Heart right ventricle (tissue), 16 donors: ENCODE results near the gene ZNF521. TPM values are rescaled to one million over a fixed set of nuclear protein-coding genes. Genes with fewer than 3 reads are reported as not detected.

Source experiments
- ATAC-seq, 8 donors: fragments of 200-7000 bp; cut with Tn5 transposase; one replicate each; pipeline ENCODE4 v1.9.1; 2020; ENCODE audit warnings: mild to moderate bottlenecking in 8 of 8, moderate library complexity in 8 of 8, moderate number of reproducible peaks in 1 of 8
- DNase-seq, 2 donors: peaks; one replicate each; pipeline ENCODE4 v3.0.0-alpha.2; 2020
- H3K27ac ChIP-seq, 10 donors: fragments of 200-600 bp; sonication (generic) in 2 of 10; one replicate each; pipeline versions ENCODE4 v1.5.0 to v1.8.0; 2020 to 2022; ENCODE audit warnings: mild to moderate bottlenecking in 3 of 10
- H3K27me3 ChIP-seq, 7 donors: fragments of 200-600 bp; one replicate each; pipeline ENCODE4 v1.8.0; 2021 to 2022; ENCODE audit warnings: mild to moderate bottlenecking in 2 of 7
- H3K36me3 ChIP-seq, 9 donors: fragments of 200-600 bp; sonication (generic) in 1 of 9; one replicate each; pipeline versions ENCODE4 v1.5.0 to v1.8.0; 2020 to 2022; ENCODE audit warnings: mild to moderate bottlenecking in 2 of 9
- H3K4me1 ChIP-seq, 9 donors: fragments of 200-600 bp; sonication (generic) in 1 of 9; one replicate each; pipeline versions ENCODE4 v1.5.0 to v1.8.0; 2020 to 2022; ENCODE audit warnings: mild to moderate bottlenecking in 4 of 9
- H3K4me3 ChIP-seq, 10 donors: fragments of 200-600 bp; sonication (generic) in 2 of 10; one replicate each; pipeline versions ENCODE4 v1.5.0 to v1.8.0; 2020 to 2022; ENCODE audit warnings: mild to moderate bottlenecking in 7 of 10, moderate library complexity in 2 of 10
- H3K9me3 ChIP-seq, 11 donors: fragments of 200-600 bp in 10 of 11; sonication (generic) in 2 of 11; one replicate each; pipeline versions ENCODE4 v1.5.0 to v1.8.0; 2013 to 2022; ENCODE audit warnings: mild to moderate bottlenecking in 2 of 11, control low read depth in 1 of 11, moderate library complexity in 1 of 11
- WGBS, 2 donors: extraction: QIAGEN DNeasy Blood & Tissue Kit; methylation state at CpG; one replicate each; pipeline ENCODE4 v1.1.7; 2013; ENCODE audit warnings: inconsistent platforms in 1 of 2; 5-methylcytosine and 5-hydroxymethylcytosine counted together
- intact Hi-C, 10 donors: fragments of 100-400 bp; cut with DNase I; formaldehyde crosslinking; loops; one replicate each; pipeline versions ENCODE4 v1.11.1 to v1.14.2; 2022
- polyA plus RNA-seq, 2 donors: library from polyadenylated mRNA; stranded (reverse); fragments of 200-250 nt; gene quantifications; one replicate each; pipeline ENCODE4 v1.2.3, GENCODE V29; 2013
- total RNA-seq, 10 donors: library from RNA; stranded (reverse); fragmentation: NEBNext Ultra II Directional in 3 of 10; extraction: Animal tissue kit (Norgen Biotek cat#: 25700) in 3 of 10; gene quantifications; one replicate each; pipeline versions ENCODE4 v1.2.1 to v1.2.4, GENCODE V29; 2021 to 2023
- TF ChIP-seq, protein P1 (sequence below), 9 donors: fragments of 200-600 bp; sonication (generic) in 2 of 9; IDR thresholded peaks; one replicate each; pipeline versions ENCODE4 v1.5.0 to v1.8.0; 2021 to 2022; ENCODE audit warnings: antibody characterized with exemption in 9 of 9, mild to moderate bottlenecking in 5 of 9, moderate library complexity in 1 of 9
- donor health status: Arrhythmogenic right ventricular cardiomyopathy.
- donor health status: ischemic (EF 13 %, LVEDD 7.1; RV severe dilation, severe dysfunction).
- donor health status: healthy with polysubstance abuse.
- donor health status: DM: no; HTN: yes; CAD: no.
- donor health status: DM: no; HTN: no; CAD: no.
- donor health status: ischemic (EF 25% LVEDD 6.9; RV normal size, moderate dysfunction).
- donor health status: ischemic (EF 25% LVEDD 5.7; RV mildly dilated, moderate dysfunction).
- donor health status: healthy.
- donor health status: DM: yes; HTN: yes; CAD: no.
- donor health status: Ischemic cardiomyopathy.
- donor health status: ischemic (EF 35%, LVEDD 5.7; RV mildly dilated, moderate dysfunction).
- donor health status: nonischemic (EF 11% LVEDD 7.7; RV severe dilation, severe dysfunction).
- donor health status: DM: yes; HTN: yes; CAD: no.
- donor health status: PGD.
- donor health status: ischemic (EF 29% LVEDD 5.4; RV normal size, mild dysfunction).
- donor health status: nonischemic (EF 23%, LVEDD 6.1; RV moderate dilation, normal function).

The ZNF521 gene
- total and polyA plus RNA-seq, 12 donors, result 3.3 to 26.4 (median 15.5) TPM

- TF ChIP-seq, protein P1, sequence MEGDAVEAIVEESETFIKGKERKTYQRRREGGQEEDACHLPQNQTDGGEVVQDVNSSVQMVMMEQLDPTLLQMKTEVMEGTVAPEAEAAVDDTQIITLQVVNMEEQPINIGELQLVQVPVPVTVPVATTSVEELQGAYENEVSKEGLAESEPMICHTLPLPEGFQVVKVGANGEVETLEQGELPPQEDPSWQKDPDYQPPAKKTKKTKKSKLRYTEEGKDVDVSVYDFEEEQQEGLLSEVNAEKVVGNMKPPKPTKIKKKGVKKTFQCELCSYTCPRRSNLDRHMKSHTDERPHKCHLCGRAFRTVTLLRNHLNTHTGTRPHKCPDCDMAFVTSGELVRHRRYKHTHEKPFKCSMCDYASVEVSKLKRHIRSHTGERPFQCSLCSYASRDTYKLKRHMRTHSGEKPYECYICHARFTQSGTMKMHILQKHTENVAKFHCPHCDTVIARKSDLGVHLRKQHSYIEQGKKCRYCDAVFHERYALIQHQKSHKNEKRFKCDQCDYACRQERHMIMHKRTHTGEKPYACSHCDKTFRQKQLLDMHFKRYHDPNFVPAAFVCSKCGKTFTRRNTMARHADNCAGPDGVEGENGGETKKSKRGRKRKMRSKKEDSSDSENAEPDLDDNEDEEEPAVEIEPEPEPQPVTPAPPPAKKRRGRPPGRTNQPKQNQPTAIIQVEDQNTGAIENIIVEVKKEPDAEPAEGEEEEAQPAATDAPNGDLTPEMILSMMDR (IDR thresholded peaks at IDR 0.05), result no peak
- Histone ChIP-seq H3K27ac (no peak overlapping the region), H3K4me1 (peaks cover 0 to 3% (median 0%) of the 10 kb centered on the region in 9 donors), H3K27me3 (no peaks in the 10 kb centered on the region), H3K9me3 (no peaks in the 10 kb centered on the region), H3K4me3 (no peak overlapping the region), H3K36me3 (peaks cover 0 to 7% (median 0%) of the 10 kb centered on the region in 9 donors)
- intact Hi-C loops, result loop anchor here in 1 of 10 donors (10.0 kb wide), 1 partner anchor 47 kb away; no protein-coding TSS in a partner anchor
- DNase-seq, result no peak
- 92 to 94% methylated on average over 2 of the region's 2 CpGs for WGBS, 2 donors
- ATAC-seq, result no peak
Observed at GRCh38 chr18:25061395-25061794, 290.6 kb downstream of the ZNF521 start.

DNA sequence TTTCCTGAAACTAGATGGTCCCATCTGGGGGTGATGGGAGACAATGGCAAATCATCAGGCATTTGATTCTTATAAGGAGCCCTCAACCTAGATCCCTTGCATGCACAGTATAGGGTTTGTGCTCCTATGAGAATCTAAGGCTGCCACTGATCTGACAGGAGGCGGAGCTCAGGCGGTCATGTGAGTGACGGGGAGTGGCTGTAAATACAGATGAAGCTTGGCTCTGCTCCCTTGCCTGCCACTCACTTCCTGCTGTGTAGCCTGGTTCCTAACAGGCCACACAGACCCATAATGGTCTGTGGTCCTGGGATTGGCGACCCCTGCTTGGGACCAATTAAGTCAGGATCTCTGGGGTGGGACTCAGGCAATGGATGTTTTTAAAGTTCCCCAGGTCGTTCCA, 293.4 kb downstream of the ZNF521 start:
- Histone ChIP-seq H3K9me3 (no peaks in the 10 kb centered on the region), H3K27me3 (no peaks in the 10 kb centered on the region), H3K36me3 (peaks cover 0 to 7% (median 0%) of the 10 kb centered on the region in 9 donors), H3K4me3 (no peak overlapping the region), H3K4me1 (peaks cover 0 to 5% (median 0%) of the 10 kb centered on the region in 9 donors), H3K27ac (no peak overlapping the region)
- 91% methylated on average over 5 of the region's 5 CpGs for WGBS, 2 donors
- ATAC-seq (peak in 1 of 8 donors; percentile 78), DNase-seq (no peak)
- TF ChIP-seq, protein P1 (IDR thresholded peaks at IDR 0.05), result no peak
- intact Hi-C loops, result no loop called here

DNA sequence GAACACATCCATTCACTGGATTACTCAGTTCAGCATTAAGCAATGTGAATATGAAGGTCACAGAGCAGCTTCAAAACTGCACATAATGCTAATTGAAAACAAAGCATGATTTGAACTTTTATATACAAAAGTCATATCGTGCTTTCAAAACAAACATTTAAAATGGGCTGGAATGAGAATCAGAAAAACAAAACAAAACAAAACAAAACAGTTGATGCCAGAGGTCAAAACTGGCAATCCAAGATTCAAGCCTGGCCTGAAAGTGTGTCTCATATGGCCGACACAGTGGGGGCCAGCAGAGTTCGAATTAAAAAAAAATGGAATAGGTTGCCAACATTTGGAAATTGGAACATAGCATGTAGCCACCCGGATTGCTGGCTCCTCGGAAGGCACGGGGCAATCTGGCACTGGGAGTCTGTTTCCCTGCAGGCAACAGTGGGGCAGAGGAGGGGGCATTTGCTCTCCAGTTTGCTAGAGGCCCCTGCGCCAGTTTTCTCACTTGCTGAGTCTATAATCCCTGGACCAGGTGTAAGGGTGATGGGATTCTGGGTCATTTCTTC, 294.4 kb downstream of the ZNF521 start:
- no peak overlapping the region for H3K27ac ChIP-seq
- ATAC-seq (no peak), DNase-seq (no peak)
- H3K36me3 ChIP-seq, result peaks cover 0 to 7% (median 0%) of the 10 kb centered on the region in 9 donors
- H3K4me3 ChIP-seq, result no peak overlapping the region
- WGBS, 2 donors, result 82 to 88% methylated on average over 7 of the region's 7 CpGs
- H3K27me3 ChIP-seq, result no peaks in the 10 kb centered on the region
- H3K9me3 ChIP-seq, result no peaks in the 10 kb centered on the region
- TF ChIP-seq, protein P1 (IDR thresholded peaks at IDR 0.05), result no peak
- H3K4me1 ChIP-seq, result peaks cover 0 to 5% (median 0%) of the 10 kb centered on the region in 9 donors
- intact Hi-C loops, result no loop called here

DNA sequence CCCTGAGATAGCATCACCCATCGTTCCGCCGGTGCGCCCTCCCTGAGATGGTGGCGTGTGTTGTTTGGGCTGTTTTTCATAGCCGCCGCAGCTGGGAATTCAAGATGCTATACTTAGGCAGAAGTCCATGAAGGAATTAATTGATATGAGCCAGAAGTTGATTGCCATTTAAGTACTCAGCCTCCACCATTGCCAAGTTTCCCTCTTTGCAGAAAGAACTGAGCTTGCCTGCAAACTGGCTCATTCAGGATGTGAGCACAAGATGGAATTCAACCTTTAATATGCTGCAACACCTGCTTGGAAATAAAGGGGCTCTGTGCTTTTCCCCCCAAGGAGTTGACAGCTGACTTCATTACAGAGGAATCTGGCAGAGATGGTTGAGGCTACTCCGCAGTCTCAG, 295.5 kb downstream of the ZNF521 start:
- Histone ChIP-seq H3K36me3 (peaks cover 0 to 5% (median 0%) of the 10 kb centered on the region in 9 donors), H3K9me3 (no peaks in the 10 kb centered on the region), H3K4me3 (no peak overlapping the region), H3K4me1 (peaks cover 0 to 5% (median 0%) of the 10 kb centered on the region in 9 donors), H3K27me3 (no peaks in the 10 kb centered on the region), H3K27ac (no peak overlapping the region)
- DNase-seq (no peak), ATAC-seq (no peak)
- WGBS, 2 donors, result 60 to 87% methylated on average over 8 of the region's 8 CpGs
- TF ChIP-seq, protein P1 (IDR thresholded peaks at IDR 0.05), result no peak
- intact Hi-C loops, result no loop called here
